Tibial artery (tissue), 4 donors: ENCODE results near the gene MKLN1.

Experiments used
- DNase-seq, 2 donors: peaks; one replicate each; pipeline ENCODE4 v3.0.0-alpha.2; 2019
- H3K27ac ChIP-seq, 2 donors: fragments of 200-600 bp; sonication (generic) in 1 of 2; 1 replicate in 1 of 2; 2 replicates in 1 of 2; pipeline ENCODE4 v1.5.1; 2018 to 2019; ENCODE audit warnings: mild to moderate bottlenecking in 1 of 2
- H3K27me3 ChIP-seq, 2 donors: fragments of 200-600 bp; sonication (generic) in 1 of 2; one replicate each; pipeline versions ENCODE4 v1.5.1 to v1.6.0; 2016 to 2019
- H3K36me3 ChIP-seq, 3 donors: fragments of 200-600 bp; sonication (generic) in 2 of 3; one replicate each; pipeline ENCODE4 v1.5.1; 2016 to 2019; ENCODE audit warnings: mild to moderate bottlenecking in 2 of 3
- H3K4me1 ChIP-seq, 4 donors: fragments of 200-600 bp; sonication (generic) in 2 of 4; 1 replicate in 3 of 4; 2 replicates in 1 of 4; pipeline ENCODE4 v1.5.1; 2016 to 2019
- H3K4me3 ChIP-seq, 2 donors: fragments of 200-600 bp; sonication (generic) in 1 of 2; 1 replicate in 1 of 2; 2 replicates in 1 of 2; pipeline ENCODE4 v1.5.1; 2018 to 2019; ENCODE audit warnings: mild to moderate bottlenecking in 2 of 2
- H3K9me3 ChIP-seq, 3 donors: fragments of 200-600 bp; sonication (generic) in 1 of 3; one replicate each; pipeline ENCODE4 v1.5.1; 2016 to 2019
- intact Hi-C: fragments of 100-400 bp; cut with DNase I; formaldehyde crosslinking; loops from one replicate; pipeline ENCODE4 v1.15.0; 2023; ENCODE audit warnings: low total_unique reads
- TF ChIP-seq, protein P1 (sequence below), 2 experiments: fragments of 200-600 bp in 1 of 2; fragments of 450-650 bp in 1 of 2; IDR thresholded peaks; one replicate each; pipeline ENCODE4 v1.5.1; 2017 to 2019; ENCODE audit warnings: antibody characterized with exemption in 2 of 2, mild to moderate bottlenecking in 1 of 2, moderate library complexity in 1 of 2

The MKLN1 gene

DNA sequence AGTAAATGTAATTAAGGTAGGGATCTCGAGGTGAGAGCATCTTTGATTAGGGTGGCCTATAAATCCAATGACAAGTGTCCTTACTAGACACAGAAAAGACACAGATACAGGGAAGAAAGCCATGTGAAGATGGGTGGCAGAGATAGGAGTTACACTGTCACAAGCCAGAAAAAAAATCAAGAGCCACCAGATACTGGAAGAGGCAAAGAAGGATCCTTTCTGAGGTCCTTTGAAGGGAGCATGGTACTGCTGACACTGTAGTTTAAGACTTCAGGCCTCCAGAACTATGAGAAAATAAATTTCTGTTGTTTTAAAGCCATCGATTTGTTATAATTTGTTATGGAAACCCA lies 56.6 kb downstream of the MKLN1 start:
- no peak overlapping the region for H3K27ac ChIP-seq
- TF ChIP-seq, protein P1, sequence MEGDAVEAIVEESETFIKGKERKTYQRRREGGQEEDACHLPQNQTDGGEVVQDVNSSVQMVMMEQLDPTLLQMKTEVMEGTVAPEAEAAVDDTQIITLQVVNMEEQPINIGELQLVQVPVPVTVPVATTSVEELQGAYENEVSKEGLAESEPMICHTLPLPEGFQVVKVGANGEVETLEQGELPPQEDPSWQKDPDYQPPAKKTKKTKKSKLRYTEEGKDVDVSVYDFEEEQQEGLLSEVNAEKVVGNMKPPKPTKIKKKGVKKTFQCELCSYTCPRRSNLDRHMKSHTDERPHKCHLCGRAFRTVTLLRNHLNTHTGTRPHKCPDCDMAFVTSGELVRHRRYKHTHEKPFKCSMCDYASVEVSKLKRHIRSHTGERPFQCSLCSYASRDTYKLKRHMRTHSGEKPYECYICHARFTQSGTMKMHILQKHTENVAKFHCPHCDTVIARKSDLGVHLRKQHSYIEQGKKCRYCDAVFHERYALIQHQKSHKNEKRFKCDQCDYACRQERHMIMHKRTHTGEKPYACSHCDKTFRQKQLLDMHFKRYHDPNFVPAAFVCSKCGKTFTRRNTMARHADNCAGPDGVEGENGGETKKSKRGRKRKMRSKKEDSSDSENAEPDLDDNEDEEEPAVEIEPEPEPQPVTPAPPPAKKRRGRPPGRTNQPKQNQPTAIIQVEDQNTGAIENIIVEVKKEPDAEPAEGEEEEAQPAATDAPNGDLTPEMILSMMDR (IDR thresholded peaks at IDR 0.05): no peak
- no peak for DNase-seq
- no peaks in the 10 kb centered on the region for H3K27me3 ChIP-seq
- no peaks in the 10 kb centered on the region for H3K36me3 ChIP-seq
- no peak overlapping the region for H3K4me3 ChIP-seq
- intact Hi-C loops: no loop called here
- peaks cover 0 to 25% (median 4%) of the 10 kb centered on the region in 4 donors for H3K4me1 ChIP-seq
- H3K9me3 ChIP-seq: no peaks in the 10 kb centered on the region

DNA sequence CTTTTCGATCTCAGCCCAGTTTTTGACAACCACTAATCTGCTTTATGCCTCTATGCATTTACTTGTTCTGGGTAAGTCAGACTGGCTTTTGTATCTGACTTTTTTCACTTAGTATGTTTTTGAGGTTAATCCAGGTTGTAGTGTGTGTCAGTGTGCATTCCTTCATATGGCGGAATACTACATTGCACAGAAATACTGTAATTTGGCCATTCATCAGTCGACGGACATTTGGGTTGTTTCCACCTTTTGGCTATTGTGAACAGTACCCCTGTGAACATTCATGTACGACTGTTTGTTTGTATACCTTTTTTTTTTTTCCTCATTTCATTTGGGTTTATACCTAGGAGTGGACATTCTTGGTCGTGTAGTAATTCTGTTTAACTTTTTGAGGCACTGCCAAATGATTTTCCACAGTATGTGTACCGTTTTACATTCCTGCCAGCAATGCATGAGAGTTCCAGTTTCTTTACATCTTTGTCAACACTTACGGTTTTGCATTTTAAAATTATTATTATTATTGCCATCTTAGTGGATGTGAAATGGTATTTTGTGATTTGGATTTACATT lies 57.4 kb downstream of the MKLN1 start:
- intact Hi-C loops: no loop called here
- H3K9me3 ChIP-seq: no peaks in the 10 kb centered on the region
- H3K36me3 ChIP-seq: no peaks in the 10 kb centered on the region
- TF ChIP-seq, protein P1 (IDR thresholded peaks at IDR 0.05): no peak
- no peak overlapping the region for H3K27ac ChIP-seq
- no peaks in the 10 kb centered on the region for H3K27me3 ChIP-seq
- no peak for DNase-seq
- no peak overlapping the region for H3K4me3 ChIP-seq
- H3K4me1 ChIP-seq: peaks cover 0 to 25% (median 4%) of the 10 kb centered on the region in 4 donors

DNA sequence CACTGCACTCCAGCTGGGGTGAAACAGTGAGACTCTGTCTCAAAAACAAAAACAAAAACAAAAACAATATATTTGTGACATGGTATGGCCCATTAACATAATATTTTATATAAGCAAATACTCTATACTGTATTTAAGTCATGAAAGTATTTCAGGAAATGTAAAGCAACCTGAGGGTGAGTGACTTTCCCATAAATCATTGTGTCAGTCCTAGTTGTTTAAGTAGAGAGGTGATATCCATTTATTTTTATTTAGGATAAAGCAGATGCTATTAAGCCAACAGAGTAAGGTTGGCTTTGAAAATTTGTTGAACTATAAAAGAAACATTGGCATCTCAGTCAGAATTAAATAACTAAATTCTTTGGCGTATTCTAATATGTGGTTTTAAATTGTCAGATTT lies 60.5 kb downstream of the MKLN1 start:
- intact Hi-C loops: no loop called here
- H3K9me3 ChIP-seq: no peaks in the 10 kb centered on the region
- H3K4me1 ChIP-seq: peaks cover 0 to 23% (median 4%) of the 10 kb centered on the region in 4 donors
- TF ChIP-seq, protein P1 (IDR thresholded peaks at IDR 0.05): no peak
- no peaks in the 10 kb centered on the region for H3K27me3 ChIP-seq
- H3K36me3 ChIP-seq: no peaks in the 10 kb centered on the region
- H3K4me3 ChIP-seq: no peak overlapping the region
- H3K27ac ChIP-seq: no peak overlapping the region
- DNase-seq: no peak

DNA sequence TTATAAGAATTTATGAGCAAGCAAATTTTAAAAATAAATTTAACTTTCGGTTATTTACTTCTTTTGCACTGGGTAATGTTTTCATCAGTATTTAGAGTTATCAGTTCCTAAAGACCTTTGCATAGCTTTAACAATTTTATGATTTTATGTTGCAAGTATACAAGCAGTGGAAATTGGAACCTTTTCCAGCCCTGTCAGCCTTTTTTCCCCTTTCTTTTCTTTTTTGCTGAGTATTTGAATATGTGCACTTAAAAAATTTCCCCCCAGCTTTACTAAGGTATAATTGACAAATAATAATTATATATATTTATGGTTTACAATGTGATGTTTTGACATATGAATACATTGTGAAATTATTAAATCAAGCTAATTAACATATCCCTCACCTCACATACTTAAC lies 62.6 kb downstream of the MKLN1 start:
- no peaks in the 10 kb centered on the region for H3K9me3 ChIP-seq
- H3K27ac ChIP-seq: no peak overlapping the region
- H3K36me3 ChIP-seq: no peaks in the 10 kb centered on the region
- peaks cover 0 to 6% (median 0%) of the 10 kb centered on the region in 4 donors for H3K4me1 ChIP-seq
- TF ChIP-seq, protein P1 (IDR thresholded peaks at IDR 0.05): no peak
- no peak for DNase-seq
- H3K27me3 ChIP-seq: no peaks in the 10 kb centered on the region
- H3K4me3 ChIP-seq: no peak overlapping the region
- intact Hi-C loops: no loop called here

DNA sequence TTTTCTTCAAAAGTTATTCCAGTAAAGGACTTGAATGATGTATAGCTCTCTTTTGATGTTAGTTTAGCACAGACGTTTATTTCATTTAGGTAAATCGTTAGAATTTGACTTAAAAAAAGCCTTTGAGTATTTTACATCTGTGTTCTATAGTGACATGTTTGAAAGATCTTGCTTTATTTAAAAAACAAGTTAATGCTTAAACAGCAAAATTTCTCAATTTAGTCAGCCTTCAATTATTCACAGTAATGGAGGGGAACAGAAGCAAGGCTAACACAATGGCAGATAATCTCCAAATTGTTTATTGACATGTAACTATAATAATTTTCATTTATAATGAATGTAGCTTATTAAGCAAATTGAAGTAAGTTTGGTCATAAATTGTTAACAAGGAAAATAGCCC lies 63.5 kb downstream of the MKLN1 start:
- intact Hi-C loops: no loop called here
- TF ChIP-seq, protein P1 (IDR thresholded peaks at IDR 0.05): no peak
- no peaks in the 10 kb centered on the region for H3K36me3 ChIP-seq
- DNase-seq: no peak
- H3K4me3 ChIP-seq: no peak overlapping the region
- H3K9me3 ChIP-seq: no peaks in the 10 kb centered on the region
- H3K4me1 ChIP-seq: peaks cover 0 to 3% (median 0%) of the 10 kb centered on the region in 4 donors
- H3K27me3 ChIP-seq: no peaks in the 10 kb centered on the region
- H3K27ac ChIP-seq: no peak overlapping the region
